ENCODE data around the gene SF3B2.

- no peak for TF ChIP-seq CTCF (IDR thresholded peaks at IDR 0.05)
- TF ChIP-seq POLR2A (IDR thresholded peaks at IDR 0.05) = no peak
Observed at GRCh38 chr11:66051371-66051765, 796 bp upstream of the SF3B2 start.

Measured in tibial nerve (tissue), 3 donors.